GM21723 (cell line): ENCODE measurements around the gene TSPO2.

Experiments
- ATAC-seq: cut with Tn5 transposase; IDR thresholded peaks from one replicate; pipeline ENCODE4 v1.9.1; 2021; ENCODE audit warnings: mild to moderate bottlenecking, moderate library complexity; ENCODE audit not compliant: unreplicated experiment

Gene TSPO2

DNA sequence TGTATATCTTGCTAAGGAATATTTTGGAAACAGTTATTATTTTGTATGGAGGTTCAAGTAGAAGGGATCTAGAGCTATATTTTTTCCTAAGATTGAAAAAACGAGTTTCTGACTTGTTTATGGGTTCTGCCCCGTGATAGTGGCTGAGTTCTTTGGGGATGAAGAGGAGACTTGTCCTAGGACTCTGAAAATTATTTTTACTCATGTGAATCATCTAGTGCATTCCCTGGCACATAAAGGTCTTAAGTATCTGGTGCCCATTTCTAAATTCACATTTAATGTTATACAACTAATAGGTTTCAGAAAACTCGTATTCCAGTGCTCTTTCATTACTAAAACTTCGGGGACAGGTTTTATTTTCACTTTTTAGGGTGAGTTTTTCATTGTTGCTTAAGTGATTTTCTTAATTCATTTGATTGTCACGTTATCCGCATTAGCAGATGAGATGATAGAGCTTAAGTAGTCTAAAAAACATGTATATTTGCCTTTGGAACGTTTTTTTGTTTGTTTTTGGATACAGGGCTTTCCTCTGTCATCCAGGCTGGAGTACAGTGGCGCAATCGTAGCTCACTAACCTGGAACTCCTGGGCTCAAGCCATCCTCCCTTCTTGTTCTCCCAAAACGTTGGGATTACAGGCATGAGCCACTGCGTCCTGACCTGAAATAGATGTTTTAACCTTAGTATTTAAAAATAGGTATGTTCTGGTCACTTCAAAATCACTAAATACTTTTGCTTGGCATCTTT lies 32.6 kb downstream of the TSPO2 start:
- no peak for ATAC-seq

DNA sequence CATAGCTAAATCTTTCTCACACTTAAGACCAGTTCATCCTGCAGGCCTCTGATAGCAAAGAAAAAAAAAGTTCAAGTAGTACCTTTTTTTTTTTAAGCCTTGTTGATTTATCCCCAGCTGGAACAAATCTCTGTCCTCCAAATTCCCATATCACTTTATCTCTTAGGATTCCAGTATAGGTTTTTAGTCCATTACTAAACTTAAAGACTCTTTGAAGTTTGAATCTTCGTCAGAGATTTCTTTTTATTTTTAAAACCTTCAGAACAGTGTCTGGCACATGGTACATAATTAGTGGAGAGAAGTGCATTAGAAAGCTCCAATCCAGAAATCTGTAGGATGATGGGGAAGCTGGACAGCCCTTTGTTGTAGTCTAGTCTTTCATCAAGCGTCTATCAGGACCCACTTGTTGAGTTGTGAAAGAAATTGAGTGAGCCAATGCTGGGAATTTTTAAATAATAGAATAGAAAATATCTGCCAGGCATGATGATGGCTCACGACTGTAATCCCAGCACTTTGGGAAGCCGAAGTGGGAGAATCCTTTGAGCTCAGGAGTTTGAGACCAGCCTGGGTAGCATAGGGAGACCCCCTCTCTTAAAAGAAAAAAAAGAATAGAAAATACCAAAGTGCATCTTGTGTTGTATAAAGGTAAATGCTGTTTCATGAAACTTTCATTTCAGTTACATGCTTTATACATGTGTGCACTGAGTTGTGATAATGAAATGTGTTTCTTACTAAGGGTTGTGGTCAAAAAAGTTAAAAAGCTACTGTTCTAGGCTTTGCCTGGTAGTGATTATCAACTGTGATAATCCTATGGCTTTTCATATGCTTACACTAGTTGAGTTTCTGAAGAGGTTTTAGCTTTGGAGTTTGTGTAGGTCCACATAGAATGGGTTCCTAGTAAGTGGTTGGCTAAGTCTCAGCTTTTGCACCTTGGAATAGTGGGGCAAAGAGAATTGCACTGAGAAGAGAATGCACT lies 33.7 kb downstream of the TSPO2 start:
- no peak for ATAC-seq

DNA sequence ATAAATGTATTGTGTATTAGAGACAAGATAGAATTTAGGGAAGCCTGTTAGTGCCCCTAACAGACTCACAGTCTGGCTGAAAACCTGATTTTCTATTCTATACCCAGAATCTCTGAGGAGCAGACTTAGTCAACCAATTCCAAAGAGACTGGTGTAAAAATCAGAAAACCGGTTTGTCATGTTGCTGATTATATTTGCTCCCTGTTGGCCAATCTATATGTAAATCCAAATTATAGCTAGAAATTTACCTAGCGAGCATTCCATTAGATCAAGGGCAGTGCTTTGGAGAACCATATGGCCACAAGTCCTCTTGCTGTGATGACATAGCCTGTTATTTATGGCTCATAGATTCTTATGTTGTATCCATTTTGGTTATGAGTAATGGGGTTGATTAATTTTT lies 35.3 kb downstream of the TSPO2 start:
- ATAC-seq, result no peak

DNA sequence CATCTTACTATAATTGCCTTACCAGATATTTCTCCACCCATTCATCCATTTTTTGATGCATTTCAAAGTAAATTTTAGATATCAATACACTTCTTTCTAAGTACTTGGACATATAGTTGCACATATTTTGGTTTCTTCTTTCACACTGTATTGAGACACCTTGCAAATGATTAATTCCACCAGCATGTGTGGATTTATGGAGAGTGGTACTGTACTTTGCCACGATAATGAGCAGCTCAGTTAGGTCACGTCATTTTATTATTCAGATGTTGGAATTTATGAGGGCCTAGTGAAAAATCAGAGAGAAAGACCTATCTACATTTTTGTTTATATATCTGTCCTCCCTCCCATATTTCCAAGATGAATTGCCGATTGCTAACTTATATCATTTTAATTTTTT lies 35.8 kb downstream of the TSPO2 start:
- ATAC-seq, result no peak

DNA sequence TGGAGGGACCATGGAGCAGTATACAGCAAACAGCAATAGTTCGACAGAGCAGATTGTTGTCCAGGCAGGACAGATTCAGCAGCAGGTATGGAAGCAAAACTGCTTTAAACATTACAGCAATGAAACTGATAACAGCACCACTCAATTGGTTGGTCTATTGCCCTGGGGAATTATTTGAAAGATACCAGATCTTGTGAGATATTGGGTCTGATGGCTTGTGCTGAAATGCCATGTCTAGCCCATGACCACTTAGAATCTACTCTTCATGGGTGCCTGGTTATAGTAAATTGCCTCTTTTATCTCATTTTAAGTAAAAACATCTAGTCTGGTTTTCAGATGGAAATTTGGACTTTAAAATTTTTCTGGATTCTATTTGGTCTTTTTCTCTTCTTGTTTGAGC lies 36.8 kb downstream of the TSPO2 start:
- ATAC-seq, result no peak

DNA sequence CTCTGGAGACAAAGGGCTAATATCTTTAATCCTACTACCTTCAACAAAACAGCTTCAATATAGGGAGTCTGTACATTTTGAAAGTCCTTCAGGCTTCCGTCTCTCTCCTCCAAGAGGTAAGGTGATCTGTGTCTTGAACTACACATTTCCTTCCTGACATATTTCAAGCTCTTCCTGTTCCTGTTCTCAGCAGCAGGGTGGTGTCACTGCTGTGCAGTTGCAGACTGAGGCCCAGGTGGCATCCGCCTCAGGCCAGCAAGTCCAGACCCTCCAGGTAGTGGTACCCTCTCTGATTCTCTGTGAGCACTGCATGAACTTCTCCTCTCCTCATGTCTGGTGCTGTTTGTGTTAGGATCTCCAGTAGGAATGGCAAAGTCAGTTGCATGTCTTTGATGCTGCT lies 38.4 kb downstream of the TSPO2 start:
- ATAC-seq, result no peak

DNA sequence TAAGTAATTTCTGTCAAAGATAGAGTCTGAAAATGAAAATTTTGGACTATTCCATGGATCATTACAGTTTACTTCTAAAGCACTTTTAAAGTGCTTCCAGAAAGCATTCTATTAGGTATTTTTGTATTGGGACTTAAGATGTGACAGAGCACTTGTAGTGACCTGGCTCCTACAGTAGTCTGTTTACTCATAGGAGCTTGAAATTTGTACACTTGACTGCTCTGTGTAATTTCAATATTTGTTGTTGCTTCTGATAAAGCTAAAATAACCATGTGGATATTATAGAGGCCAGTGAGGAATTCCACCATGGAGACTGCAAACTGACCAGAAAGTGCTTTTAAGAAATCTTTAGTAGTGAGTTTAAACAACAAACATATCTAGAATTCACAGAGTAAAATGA lies 40.8 kb downstream of the TSPO2 start:
- no peak for ATAC-seq

DNA sequence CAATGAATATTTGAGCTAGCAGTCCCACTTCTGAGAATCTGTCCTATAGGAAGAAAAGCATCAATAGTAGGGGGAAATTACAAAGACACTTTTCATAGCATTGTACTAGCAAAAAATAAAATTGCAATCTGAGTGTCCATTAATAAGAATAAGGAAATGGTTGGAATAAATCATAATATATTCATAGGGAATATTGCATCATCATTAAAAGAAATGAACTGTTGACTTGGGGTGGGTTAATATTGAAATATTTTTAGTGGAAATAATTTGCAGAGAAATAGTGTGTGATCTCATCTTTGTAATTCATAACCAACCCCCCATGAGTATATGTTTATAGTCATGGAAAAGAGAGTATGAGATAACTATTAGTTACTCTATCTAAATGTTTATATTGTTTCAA lies 42.9 kb downstream of the TSPO2 start:
- ATAC-seq, result no peak

DNA sequence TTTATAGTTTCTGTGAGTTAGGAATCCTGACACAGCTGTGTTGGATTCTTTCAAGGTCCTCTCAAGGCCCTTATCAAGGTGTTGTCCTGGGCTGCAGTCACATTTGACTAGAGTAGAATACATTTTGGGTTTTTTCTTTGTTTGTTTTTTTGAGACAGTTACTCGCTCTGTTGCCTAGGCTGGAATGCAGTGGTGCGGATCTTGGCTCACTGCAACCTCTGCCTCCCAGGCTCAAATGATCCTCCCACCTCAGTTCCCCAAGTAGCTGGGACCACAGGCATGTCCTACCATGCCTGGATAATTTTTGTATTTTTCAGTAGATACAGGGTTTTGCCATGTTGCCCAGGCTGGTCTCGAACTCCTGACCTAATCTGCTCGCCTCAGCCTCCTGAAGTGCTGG lies 46.2 kb downstream of the TSPO2 start:
- ATAC-seq, result no peak

DNA sequence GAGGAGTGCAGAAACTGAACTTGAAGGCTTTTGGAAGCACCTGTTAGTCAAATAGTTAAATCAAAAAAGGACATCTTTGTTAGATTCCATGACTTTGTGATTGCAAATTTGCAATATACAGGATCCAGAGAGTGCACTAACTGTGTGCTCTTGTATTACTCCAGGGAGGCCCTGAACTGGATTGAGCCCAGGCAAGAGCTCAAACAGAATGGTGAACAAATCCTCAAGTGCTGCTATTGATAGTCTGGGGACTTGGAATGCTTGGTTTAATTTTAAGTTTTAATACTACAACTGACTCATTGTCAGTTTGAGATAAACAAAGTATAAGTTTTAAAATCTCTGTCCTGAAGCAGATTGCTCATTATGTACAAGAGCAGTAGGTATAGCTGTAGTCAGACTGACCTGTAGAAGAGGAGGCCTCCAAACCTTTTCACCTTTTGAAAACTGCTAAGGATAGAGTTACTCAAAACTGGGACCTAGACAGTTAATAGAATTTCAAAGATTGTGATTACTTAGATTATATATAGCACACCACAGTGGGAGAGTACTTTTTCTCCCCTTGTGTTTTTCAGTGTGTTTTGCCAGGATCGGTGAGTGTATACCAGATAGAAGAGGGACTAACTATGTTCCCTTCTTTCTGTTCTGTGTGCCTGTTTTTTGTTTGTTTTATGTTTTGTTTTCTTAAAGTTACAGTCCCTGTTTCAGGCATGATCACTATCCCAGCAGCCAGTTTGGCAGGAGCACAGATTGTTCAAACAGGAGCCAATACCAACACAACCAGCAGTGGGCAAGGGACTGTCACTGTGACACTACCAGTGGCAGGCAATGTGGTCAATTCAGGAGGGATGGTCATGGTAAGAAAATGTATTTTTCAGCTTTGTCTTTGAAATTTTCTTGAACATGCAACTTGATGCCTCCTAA lies 48.8 kb downstream of the TSPO2 start:
- no peak for ATAC-seq

DNA sequence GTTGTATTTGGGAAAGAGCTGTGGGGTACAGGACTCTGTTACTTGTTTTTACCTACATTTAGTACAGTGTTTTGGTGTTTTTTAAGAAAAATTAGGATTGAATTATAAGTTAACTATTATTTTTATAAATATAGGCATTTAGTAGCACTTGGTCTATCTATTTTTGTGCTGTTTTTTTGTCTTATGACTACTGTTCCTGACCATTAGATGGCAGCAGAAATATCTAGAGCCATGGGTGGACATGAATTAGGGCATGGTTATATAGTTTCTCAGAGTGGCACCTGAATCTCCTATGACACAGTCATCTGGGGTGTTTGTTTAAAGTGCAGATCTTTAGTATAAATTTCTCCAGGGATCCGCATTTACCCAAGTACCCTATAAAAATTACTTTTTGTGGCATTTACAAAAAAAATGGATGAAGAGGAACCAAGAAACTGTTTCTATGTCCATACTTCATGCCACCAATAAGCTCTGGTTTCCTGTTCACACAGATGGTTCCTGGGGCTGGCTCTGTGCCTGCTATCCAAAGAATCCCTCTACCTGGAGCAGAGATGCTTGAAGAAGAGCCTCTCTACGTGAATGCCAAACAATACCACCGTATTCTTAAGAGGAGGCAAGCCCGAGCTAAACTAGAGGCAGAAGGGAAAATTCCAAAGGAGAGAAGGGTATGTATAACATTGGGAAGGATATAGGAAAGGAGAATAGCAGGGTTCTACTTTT lies 50.3 kb downstream of the TSPO2 start:
- no peak for ATAC-seq

DNA sequence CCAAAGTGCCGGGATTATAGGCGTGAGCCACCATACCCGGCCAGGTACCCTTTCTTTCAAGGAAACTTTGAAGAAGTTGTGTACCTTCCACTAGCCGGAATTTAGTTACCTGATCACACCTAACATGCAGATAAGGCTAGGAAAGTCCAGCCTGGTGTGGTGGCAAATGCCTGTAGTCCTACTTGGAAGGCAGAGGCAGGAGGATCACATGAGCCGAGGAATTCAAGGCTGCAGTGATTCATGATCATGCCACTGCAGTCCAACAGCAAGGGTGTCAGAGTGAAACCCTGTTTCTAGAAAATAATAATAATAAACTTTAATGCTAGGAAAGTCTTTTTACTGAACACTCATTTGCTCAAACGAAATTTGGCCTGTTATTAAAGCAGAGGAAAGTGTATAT lies 51.5 kb downstream of the TSPO2 start:
- no peak for ATAC-seq
